ENCODE measurements around the gene PRKN.
"Not testable (repeated sequence)": the region's sequence is repeated elsewhere in the genome, so short reads cannot be mapped to it uniquely, and the experiment has no call there.

Gene PRKN

GRCh38 chr6:161866570-161866969 lies 861.0 kb downstream of the PRKN start:
- POLR2A ChIA-PET: interaction anchor here (0.5 kb wide), 1 partner anchor 593 kb away, joined by 3 read pairs; no protein-coding TSS in a partner anchor
- no peaks in the 10 kb centered on the region for H3K9me3 ChIP-seq (ENCODE audit: control insufficient read depth, insufficient read depth, low read depth, low read length)

GRCh38 chr6:161861061-161861460 lies 866.5 kb downstream of the PRKN start:
- CTCF ChIA-PET; H3K27ac ChIP-seq (ENCODE audit: extremely low read depth, low read depth, low read length); POLR2A ChIA-PET; H3K4me3 ChIP-seq (ENCODE audit: low read depth, low read length); H3K9me3 ChIP-seq (ENCODE audit: control insufficient read depth, insufficient read depth, low read depth, low read length); H3K36me3 ChIP-seq (ENCODE audit: control insufficient read depth in 2 of 2, insufficient read depth in 1 of 2, low read length in 2 of 2); H3K4me1 ChIP-seq (ENCODE audit: control insufficient read depth, insufficient read depth, low read length): not testable (repeated sequence)
- peak; percentile 62 for TF ChIP-seq ZNF146 (tag by site-specific recombination; IDR thresholded peaks at IDR 0.05)

More at GRCh38 chr6:161866570-161866969, 861.0 kb downstream of the PRKN start:
- H3K4me3 ChIP-seq (ENCODE audit: low read depth, low read length): no peak overlapping the region
- H3K27ac ChIP-seq (ENCODE audit: extremely low read depth, low read depth, low read length): no peak overlapping the region
- H3K36me3 ChIP-seq (ENCODE audit: control insufficient read depth in 2 of 2, insufficient read depth in 1 of 2, low read length in 2 of 2): no peaks in the 10 kb centered on the region
- no peak for TF ChIP-seq ZNF18 (tag by site-specific recombination; IDR thresholded peaks at IDR 0.05)
- no peak for TF ChIP-seq ZNF677 (tag by site-specific recombination; IDR thresholded peaks at IDR 0.05)
- no peak for TF ChIP-seq ZBTB20 (tag by site-specific recombination; IDR thresholded peaks at IDR 0.05)
- no peak for TF ChIP-seq ZNF747 (tag by site-specific recombination; IDR thresholded peaks at IDR 0.05)
- no peak for TF ChIP-seq KLF7 (tag by site-specific recombination; IDR thresholded peaks at IDR 0.05; ENCODE audit: borderline replicate concordance)
- no peak for TF ChIP-seq MYNN (tag by site-specific recombination; IDR thresholded peaks at IDR 0.05; ENCODE audit: borderline replicate concordance)
- no peak for TF ChIP-seq ZNF184 (tag by site-specific recombination; IDR thresholded peaks at IDR 0.05)
- no peak for TF ChIP-seq PRDM6 (tag by site-specific recombination; IDR thresholded peaks at IDR 0.05)
- CTCF ChIA-PET: interaction anchor here (0.5 kb wide), 1 partner anchor 494 kb away, joined by 4 read pairs; no protein-coding TSS in a partner anchor
- H3K4me1 ChIP-seq (ENCODE audit: control insufficient read depth, insufficient read depth, low read length): no peaks in the 10 kb centered on the region; the same call in 1 of the 2 replicates

GRCh38 chr6:161853657-161854056 lies 873.9 kb downstream of the PRKN start:
- Histone ChIP-seq H3K4me1 (ENCODE audit: control insufficient read depth, insufficient read depth, low read length) (no peaks in the 10 kb centered on the region), H3K36me3 (ENCODE audit: control insufficient read depth in 2 of 2, insufficient read depth in 1 of 2, low read length in 2 of 2) (no peaks in the 10 kb centered on the region), H3K4me3 (ENCODE audit: low read depth, low read length) (no peak overlapping the region), H3K27ac (ENCODE audit: extremely low read depth, low read depth, low read length) (no peak overlapping the region), H3K9me3 (ENCODE audit: control insufficient read depth, insufficient read depth, low read depth, low read length) (no peaks in the 10 kb centered on the region)
- ChIA-PET CTCF (interaction anchor here (0.6 kb wide), 1 partner anchor 71 kb away, joined by 4 read pairs; no protein-coding TSS in a partner anchor), POLR2A (no interaction called here)
- TF ChIP-seq ZNF302 (tag by site-specific recombination; IDR thresholded peaks at IDR 0.05; ENCODE audit: low read depth): no peak
- no peak for TF ChIP-seq ZNF701 (tag by site-specific recombination; IDR thresholded peaks at IDR 0.05)
- TF ChIP-seq ZNF658 (tag by site-specific recombination; IDR thresholded peaks at IDR 0.05): no peak
- no peak for TF ChIP-seq ZNF362 (tag by site-specific recombination; IDR thresholded peaks at IDR 0.05)
- TF ChIP-seq ZXDB (tag by site-specific recombination; IDR thresholded peaks at IDR 0.05): no peak
- TF ChIP-seq ZSCAN5A (tag by site-specific recombination; IDR thresholded peaks at IDR 0.05): no peak
- TF ChIP-seq ZNF639 (tag by site-specific recombination; IDR thresholded peaks at IDR 0.05): no peak

- H3K36me3 ChIP-seq (ENCODE audit: control insufficient read depth in 2 of 2, insufficient read depth in 1 of 2, low read length in 2 of 2); H3K9me3 ChIP-seq (ENCODE audit: control insufficient read depth, insufficient read depth, low read depth, low read length); H3K4me1 ChIP-seq (ENCODE audit: control insufficient read depth, insufficient read depth, low read length); H3K4me3 ChIP-seq (ENCODE audit: low read depth, low read length); POLR2A ChIA-PET; H3K27ac ChIP-seq (ENCODE audit: extremely low read depth, low read depth, low read length): not testable (repeated sequence)
- CTCF ChIA-PET: interaction anchor here (0.6 to 0.7 kb wide), 2 partner anchors 19 to 458 kb away, joined by 3 read pairs; no protein-coding TSS in a partner anchor
Measured at GRCh38 chr6:161851486-161851885, 876.1 kb downstream of the PRKN start.
